Measurements from ENCODE around the gene SNPH.
"Not testable (repeated sequence)": the region's sequence is repeated elsewhere in the genome, so short reads cannot be mapped to it uniquely, and the experiment has no call there.

Gene SNPH

DNA sequence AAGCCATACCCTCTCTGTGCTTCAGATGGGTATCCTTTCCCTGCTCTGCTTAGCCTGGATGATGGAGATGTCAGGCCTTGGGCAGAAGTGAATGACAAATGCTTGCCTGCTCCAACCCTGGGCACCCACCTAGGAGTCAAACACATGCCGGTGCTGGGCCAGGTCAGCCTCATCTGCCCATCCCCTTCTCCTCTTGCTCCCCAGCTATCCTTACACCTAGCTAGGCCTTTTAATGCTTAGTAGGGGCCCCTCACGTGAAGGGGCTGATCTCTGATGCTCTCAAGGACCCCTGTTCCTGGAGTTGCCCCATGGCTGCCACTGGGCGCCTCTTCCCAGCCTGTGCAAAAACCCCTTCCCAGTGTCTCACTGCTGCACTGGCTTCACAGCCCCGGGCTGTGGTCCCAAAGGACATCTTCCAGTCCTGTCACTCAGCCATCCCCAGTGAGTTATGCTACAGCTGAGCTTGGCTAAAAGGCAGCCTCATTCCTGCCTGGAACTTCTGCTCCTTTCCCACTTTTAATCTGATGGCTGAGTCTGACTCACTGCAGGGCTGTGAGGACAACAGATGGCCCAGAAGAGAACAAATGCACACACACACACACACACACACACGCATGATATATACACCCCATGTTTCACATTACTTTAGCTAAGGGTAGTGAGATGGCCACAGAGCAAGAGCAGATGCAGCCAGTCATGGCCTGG, 75.6 kb downstream of the SNPH start:
- no peak for DNase-seq

- DNase-seq = not testable (repeated sequence)
These were observed 77.5 kb downstream of the SNPH start for GRCh38 chr20:1343446-1344124.

DNA sequence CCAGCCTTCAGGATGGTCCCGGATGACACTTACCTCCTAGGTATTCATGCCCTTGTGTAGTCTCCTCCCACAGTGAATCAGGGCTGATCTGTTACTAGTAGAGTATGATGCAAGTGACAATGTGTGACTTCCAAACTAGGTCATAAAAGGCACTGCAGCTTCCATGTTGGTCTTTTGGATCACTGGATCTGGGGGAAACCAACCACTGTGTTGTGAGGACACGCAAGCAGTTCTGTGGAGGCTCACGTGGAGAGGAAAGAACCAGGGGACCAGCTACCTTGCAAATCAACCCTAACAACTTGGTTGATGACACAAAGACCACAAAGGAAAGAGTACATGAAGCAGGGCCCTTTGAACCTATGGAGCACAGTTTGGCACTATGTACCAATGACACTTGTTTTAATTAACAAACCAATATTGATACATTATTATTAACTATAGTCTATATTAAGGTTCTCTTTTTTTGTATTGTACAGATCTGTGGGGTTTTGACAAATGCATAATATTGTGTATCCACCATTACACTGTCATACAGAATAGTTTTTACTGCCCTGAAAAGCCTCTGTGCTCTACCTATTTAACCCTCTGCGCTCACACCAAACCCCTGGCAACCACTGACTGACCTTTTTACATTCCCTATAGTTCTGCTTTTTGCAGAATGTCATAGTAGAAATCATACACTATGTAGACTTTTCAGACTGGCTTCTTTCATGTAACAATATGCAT, 79.1 kb downstream of the SNPH start:
- DNase-seq = no peak

DNA sequence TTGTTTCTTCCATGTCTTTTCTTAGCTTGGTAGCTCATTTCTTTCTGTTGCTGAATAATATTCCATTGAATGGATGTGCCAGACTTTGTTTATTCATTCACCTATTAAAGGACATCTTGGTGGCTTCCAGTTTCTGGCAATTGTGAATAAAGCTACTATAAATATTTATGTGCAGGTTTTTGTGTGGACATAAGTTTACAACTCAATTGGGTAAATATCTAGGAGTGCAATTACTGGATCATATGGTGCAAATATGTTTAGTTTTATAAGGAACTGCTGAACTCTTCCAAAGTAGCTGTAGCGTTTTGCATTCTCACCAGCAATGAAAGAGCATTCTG, 79.6 kb downstream of the SNPH start:
- no peak for DNase-seq

DNA sequence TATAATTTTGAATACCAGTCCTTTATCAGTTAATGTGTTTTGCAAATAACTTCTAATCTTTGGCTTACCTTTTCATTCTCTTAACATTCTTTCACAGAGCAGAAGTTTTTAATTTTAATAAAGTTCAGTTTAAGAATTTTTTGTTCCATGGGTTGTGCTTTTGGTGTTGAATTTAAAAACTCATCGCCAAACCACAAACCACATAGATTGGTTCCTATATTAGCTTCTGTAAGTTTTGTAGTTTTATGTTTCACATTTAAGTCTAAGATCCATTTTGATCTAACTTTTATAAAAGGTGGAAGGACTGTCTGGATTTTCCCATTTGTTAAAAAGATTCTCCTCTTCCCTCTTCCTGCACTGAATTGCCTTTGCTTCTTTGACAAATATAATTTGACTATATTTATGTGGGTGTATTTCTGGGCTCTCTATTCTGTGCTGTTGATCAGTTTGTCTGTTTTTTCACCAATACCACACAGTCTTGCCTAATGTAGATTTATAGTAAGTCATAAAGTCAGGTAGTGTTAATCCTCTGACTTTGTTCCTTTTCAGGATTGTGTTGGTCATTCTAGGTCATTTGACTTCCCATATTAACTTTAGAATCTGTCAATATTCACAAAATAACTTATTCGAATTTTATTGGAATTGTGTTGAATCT, 80.3 kb downstream of the SNPH start:
- no peak for DNase-seq

DNA sequence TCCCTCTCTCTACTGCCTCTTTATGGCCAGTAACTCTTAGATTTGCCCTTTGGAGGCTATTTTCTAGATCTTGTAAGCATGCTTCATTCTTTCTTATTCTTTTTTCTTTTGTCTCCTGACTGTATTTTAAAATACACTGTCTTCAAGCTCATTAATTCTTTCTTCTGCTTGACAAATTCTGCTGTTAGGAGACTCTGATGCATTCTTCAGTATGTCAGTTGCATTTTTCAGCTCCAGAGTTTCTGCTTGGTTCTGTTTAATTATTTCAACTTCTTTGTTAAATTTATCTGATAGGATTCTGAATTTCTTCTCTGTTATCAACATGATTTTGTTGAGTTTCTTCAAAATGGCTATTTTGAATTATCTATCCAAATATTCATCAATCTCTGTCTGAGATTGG, 87.9 kb downstream of the SNPH start:
- no peak for DNase-seq

DNA sequence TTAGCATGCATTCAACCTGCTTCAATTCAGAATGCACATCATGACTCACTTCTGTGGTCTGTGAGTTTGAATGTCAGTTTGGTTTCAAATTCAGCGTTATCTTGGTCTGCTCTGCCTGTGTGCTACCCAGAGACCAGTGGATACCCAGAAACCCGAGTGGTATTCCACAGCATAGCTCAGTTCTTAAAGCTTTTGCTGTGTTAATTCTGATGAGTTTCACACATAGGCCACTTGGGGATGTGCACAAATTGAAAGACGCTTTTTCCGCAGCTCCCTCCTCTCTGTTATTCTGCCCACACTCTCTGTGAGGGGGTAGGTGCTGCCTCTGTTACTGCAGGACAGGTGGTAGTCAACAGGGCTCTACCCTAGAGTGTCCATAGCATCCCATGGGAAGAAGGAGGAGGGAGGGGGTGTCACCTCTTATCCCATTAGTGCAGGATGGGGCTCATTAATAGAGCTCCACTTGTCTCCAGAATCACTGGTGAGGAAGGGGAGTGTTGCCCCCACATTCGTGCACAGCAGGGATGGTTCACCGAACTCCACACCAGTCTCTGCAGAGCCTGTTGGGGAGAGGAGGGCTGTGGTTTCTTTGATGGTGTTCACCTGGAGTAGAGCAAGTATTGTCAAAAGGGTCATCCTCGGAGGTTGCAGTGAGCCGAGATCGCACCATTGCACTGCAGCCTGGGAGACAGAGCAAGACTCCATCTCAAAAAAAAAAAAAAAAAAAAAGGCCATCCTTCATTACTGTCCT, 92.0 kb downstream of the SNPH start:
- no peak for DNase-seq

Measured in NCI-H69 (cell line).